Measurements from ENCODE around the gene FAM151B. TPM values are rescaled to one million over a fixed set of nuclear protein-coding genes. Genes with fewer than 3 reads are reported as not detected.

FAM151B gene
- polyA plus RNA-seq, 1 experiment = 4.6 TPM

GRCh38 chr5:80479713-80480112, 8.2 kb upstream of the FAM151B start:
- ChIA-PET CTCF (interaction anchor here (6.8 kb wide), 1 partner anchor 192 kb away, joined by 75 read pairs; no protein-coding TSS in a partner anchor), POLR2A (no interaction called here)
- Histone ChIP-seq H3K9me3 (ENCODE audit: control insufficient read depth, insufficient read depth, low read length) (peaks cover 5% of the 10 kb centered on the region; the same call in 1 of the 2 replicates), H3K27me3 (ENCODE audit: control insufficient read depth, insufficient read depth, low read length) (no peaks in the 10 kb centered on the region), H3K27ac (ENCODE audit: low read depth, low read length) (no peak overlapping the region), H3K4me3 (ENCODE audit: low read depth, low read length) (no peak overlapping the region)
- TF ChIP-seq, protein P1, sequence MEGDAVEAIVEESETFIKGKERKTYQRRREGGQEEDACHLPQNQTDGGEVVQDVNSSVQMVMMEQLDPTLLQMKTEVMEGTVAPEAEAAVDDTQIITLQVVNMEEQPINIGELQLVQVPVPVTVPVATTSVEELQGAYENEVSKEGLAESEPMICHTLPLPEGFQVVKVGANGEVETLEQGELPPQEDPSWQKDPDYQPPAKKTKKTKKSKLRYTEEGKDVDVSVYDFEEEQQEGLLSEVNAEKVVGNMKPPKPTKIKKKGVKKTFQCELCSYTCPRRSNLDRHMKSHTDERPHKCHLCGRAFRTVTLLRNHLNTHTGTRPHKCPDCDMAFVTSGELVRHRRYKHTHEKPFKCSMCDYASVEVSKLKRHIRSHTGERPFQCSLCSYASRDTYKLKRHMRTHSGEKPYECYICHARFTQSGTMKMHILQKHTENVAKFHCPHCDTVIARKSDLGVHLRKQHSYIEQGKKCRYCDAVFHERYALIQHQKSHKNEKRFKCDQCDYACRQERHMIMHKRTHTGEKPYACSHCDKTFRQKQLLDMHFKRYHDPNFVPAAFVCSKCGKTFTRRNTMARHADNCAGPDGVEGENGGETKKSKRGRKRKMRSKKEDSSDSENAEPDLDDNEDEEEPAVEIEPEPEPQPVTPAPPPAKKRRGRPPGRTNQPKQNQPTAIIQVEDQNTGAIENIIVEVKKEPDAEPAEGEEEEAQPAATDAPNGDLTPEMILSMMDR (IDR thresholded peaks at IDR 0.05; ENCODE audit: low read depth, low read length) = no peak
- no peak for DNase-seq (ENCODE audit: low read depth, low spot score)

DNA sequence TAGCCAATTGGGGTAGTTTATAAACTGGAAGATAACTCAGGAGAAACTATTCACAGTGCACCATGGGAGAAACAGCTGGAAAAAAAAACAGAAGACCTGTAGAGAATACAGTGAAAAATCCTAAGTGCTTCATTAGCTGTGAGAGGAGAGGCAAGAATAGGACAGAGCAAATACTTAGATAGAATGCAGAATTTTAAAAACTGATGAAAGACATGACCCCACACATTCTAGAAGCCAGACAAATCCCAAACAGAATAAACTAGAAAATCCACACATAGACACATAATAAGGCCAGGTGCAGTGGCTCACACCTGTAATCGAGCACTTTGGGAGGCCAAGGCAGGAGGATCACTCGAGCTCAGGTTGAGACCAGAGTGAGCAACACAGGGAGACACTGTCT, 7.5 kb upstream of the FAM151B start:
- Histone ChIP-seq H3K4me3 (ENCODE audit: low read depth, low read length) (no peak overlapping the region), H3K27ac (ENCODE audit: low read depth, low read length) (no peak overlapping the region), H3K9me3 (ENCODE audit: control insufficient read depth, insufficient read depth, low read length) (peaks cover 5% of the 10 kb centered on the region; the same call in 1 of the 2 replicates), H3K27me3 (ENCODE audit: control insufficient read depth, insufficient read depth, low read length) (no peaks in the 10 kb centered on the region)
- TF ChIP-seq, protein P1 (IDR thresholded peaks at IDR 0.05; ENCODE audit: low read depth, low read length) = no peak
- POLR2A ChIA-PET = no interaction called here
- no peak for DNase-seq (ENCODE audit: low read depth, low spot score)
- CTCF ChIA-PET = interaction anchor here (0.9 to 6.8 kb wide), 6 partner anchors 12 to 191 kb away, joined by 3 to 75 read pairs (median 4); no protein-coding TSS in a partner anchor

- no peak for DNase-seq (ENCODE audit: low read depth, low spot score)
- TF ChIP-seq, protein P1 (IDR thresholded peaks at IDR 0.05; ENCODE audit: low read depth, low read length) = peak; percentile 88
- ChIA-PET CTCF (interaction anchor here (0.6 to 6.8 kb wide), 14 partner anchors 12 to 628 kb away, joined by 3 to 75 read pairs (median 4); no protein-coding TSS in a partner anchor), POLR2A (no interaction called here)
- no peak overlapping the region for H3K27ac ChIP-seq (ENCODE audit: low read depth, low read length)
- no peak overlapping the region for H3K4me3 ChIP-seq (ENCODE audit: low read depth, low read length)
- H3K27me3 ChIP-seq (ENCODE audit: control insufficient read depth, insufficient read depth, low read length) = no peaks in the 10 kb centered on the region
- H3K9me3 ChIP-seq (ENCODE audit: control insufficient read depth, insufficient read depth, low read length) = peaks cover 5% of the 10 kb centered on the region; the same call in 1 of the 2 replicates
These were observed 6.6 kb upstream of the FAM151B start for GRCh38 chr5:80481019-80481893.

GRCh38 chr5:80482578-80482977, 5.3 kb upstream of the FAM151B start:
- H3K9me3 ChIP-seq (ENCODE audit: control insufficient read depth, insufficient read depth, low read length) = peaks cover 5% of the 10 kb centered on the region; the same call in 1 of the 2 replicates
- no peak overlapping the region for H3K27ac ChIP-seq (ENCODE audit: low read depth, low read length)
- CTCF ChIA-PET = interaction anchor here (0.6 to 6.8 kb wide), 9 partner anchors 16 to 803 kb away, joined by 3 to 75 read pairs (median 4); no protein-coding TSS in a partner anchor
- H3K27me3 ChIP-seq (ENCODE audit: control insufficient read depth, insufficient read depth, low read length) = no peaks in the 10 kb centered on the region
- H3K4me3 ChIP-seq (ENCODE audit: low read depth, low read length) = no peak overlapping the region
- DNase-seq (ENCODE audit: low read depth, low spot score) = no peak
- TF ChIP-seq, protein P1 (IDR thresholded peaks at IDR 0.05; ENCODE audit: low read depth, low read length) = no peak
- POLR2A ChIA-PET = no interaction called here
